ENCODE data around the gene ROS1. TPM values are rescaled to one million over a fixed set of nuclear protein-coding genes. Genes with fewer than 3 reads are reported as not detected.

ROS1 gene
- total RNA-seq, 6 experiments from 2014 or later: 0.05 to 0.14 (median 0.07) TPM

DNA sequence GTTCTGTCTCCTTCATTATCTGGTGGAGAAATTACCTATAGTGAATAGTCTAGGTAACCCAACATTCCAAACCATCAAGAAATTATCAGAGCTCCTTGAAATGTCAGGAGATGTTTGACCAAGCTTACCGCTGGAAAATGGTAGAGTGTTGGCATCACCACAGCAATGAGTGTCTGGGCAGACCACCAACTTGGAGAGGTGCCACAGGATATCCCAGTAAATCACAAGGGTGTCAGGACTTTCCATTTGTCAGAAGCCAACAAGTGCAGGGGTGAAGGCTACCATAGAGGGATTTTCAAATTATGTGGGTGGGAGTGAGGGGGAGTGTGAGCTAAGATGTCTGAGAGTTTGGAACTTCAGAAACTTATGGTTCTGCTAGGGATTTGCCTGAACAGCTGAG, 87.2 kb downstream of the ROS1 start:
- H3K27ac Mint-ChIP-seq: no peak overlapping the region
- TF ChIP-seq, protein P1, sequence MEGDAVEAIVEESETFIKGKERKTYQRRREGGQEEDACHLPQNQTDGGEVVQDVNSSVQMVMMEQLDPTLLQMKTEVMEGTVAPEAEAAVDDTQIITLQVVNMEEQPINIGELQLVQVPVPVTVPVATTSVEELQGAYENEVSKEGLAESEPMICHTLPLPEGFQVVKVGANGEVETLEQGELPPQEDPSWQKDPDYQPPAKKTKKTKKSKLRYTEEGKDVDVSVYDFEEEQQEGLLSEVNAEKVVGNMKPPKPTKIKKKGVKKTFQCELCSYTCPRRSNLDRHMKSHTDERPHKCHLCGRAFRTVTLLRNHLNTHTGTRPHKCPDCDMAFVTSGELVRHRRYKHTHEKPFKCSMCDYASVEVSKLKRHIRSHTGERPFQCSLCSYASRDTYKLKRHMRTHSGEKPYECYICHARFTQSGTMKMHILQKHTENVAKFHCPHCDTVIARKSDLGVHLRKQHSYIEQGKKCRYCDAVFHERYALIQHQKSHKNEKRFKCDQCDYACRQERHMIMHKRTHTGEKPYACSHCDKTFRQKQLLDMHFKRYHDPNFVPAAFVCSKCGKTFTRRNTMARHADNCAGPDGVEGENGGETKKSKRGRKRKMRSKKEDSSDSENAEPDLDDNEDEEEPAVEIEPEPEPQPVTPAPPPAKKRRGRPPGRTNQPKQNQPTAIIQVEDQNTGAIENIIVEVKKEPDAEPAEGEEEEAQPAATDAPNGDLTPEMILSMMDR (IDR thresholded peaks at IDR 0.05): no peak
- H3K4me3 Mint-ChIP-seq: no peak overlapping the region
- H3K36me3 Mint-ChIP-seq (ENCODE audit: low read depth): no peaks in the 10 kb centered on the region
- H3K9me3 Mint-ChIP-seq: no peaks in the 10 kb centered on the region
- no peak for DNase-seq
- no peaks in the 10 kb centered on the region for H3K4me1 Mint-ChIP-seq (ENCODE audit: low read depth)
- H3K27me3 Mint-ChIP-seq (ENCODE audit: insufficient read depth): peaks cover 3% of the 10 kb centered on the region; the same call in 1 of the 2 replicates

DNA sequence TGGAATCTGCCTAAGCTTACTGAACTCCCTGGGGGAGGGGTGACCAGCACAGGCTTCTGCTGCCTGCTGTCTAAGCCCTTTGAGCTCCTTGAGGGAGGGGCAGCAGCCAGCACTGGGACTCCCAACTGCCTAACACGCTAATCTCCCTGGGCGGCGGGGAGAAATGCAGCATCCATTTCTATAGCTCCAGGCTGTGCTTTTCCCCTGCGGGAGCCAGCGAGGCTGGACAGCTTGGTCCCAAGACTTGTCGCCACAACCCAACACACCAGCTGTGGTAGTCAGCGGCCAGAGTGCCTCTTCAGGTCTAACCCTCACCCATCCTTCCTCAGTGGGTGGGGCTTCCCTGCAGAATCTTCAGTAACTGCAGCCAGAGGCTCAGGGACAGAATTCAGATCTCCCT, 95.8 kb downstream of the ROS1 start:
- no peak for DNase-seq
- no peaks in the 10 kb centered on the region; the same call in 1 of the 2 replicates for H3K9me3 Mint-ChIP-seq
- H3K4me3 Mint-ChIP-seq: no peak overlapping the region
- H3K27ac Mint-ChIP-seq: no peak overlapping the region
- H3K27me3 Mint-ChIP-seq (ENCODE audit: insufficient read depth): no peaks in the 10 kb centered on the region; the same call in none of the 2 replicates
- TF ChIP-seq, protein P1 (IDR thresholded peaks at IDR 0.05): no peak
- H3K4me1 Mint-ChIP-seq (ENCODE audit: low read depth): no peaks in the 10 kb centered on the region
- H3K36me3 Mint-ChIP-seq (ENCODE audit: low read depth): no peaks in the 10 kb centered on the region

DNA sequence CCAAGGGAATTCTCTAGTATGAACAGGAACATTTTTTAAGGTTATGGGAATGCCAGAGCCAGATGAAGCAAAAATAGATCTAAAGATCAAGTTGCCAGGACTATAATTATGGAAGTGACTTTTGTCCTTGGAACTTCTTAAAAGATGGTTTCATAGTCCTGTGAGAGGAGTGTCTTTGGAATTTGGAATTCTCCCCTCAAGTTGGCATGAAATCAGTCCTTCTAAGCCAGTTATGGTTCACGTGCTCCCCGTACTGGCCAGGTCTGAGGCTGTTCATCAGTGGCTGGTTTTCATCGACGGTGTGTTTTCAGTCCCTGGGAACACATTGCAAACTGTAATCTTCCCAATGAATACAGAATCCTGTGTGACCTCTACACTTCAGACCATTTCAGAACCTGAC, 97.2 kb downstream of the ROS1 start:
- no peaks in the 10 kb centered on the region; the same call in none of the 2 replicates for H3K27me3 Mint-ChIP-seq (ENCODE audit: insufficient read depth)
- no peaks in the 10 kb centered on the region for H3K36me3 Mint-ChIP-seq (ENCODE audit: low read depth)
- no peak for DNase-seq
- H3K4me1 Mint-ChIP-seq (ENCODE audit: low read depth): no peaks in the 10 kb centered on the region
- no peak overlapping the region for H3K4me3 Mint-ChIP-seq
- TF ChIP-seq, protein P1 (IDR thresholded peaks at IDR 0.05): no peak
- H3K27ac Mint-ChIP-seq: no peak overlapping the region
- H3K9me3 Mint-ChIP-seq: no peaks in the 10 kb centered on the region; the same call in 1 of the 2 replicates

DNA sequence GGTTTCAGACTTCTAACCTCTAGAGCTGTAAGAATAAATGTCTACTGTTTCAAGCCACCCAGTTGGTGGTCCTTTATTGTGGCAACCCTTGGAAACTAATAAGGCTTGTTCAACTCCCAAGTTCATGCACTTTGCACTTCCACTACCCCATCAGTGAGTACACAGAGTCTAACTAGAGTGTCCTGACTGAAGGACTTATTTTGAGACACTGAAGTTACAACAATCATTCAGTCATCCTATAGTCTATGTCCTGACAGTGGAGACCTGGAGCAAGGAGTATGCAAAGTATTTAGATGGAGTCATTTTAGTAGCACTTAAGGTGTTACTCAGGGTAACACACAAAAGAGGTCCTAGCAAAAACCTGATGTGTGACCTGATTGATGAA, 97.7 kb downstream of the ROS1 start:
- Mint-ChIP-seq H3K27ac (no peak overlapping the region), H3K4me1 (ENCODE audit: low read depth) (no peaks in the 10 kb centered on the region), H3K27me3 (ENCODE audit: insufficient read depth) (no peaks in the 10 kb centered on the region; the same call in none of the 2 replicates), H3K4me3 (no peak overlapping the region), H3K36me3 (ENCODE audit: low read depth) (no peaks in the 10 kb centered on the region), H3K9me3 (no peaks in the 10 kb centered on the region; the same call in 1 of the 2 replicates)
- no peak for DNase-seq
- TF ChIP-seq, protein P1 (IDR thresholded peaks at IDR 0.05): no peak

DNA sequence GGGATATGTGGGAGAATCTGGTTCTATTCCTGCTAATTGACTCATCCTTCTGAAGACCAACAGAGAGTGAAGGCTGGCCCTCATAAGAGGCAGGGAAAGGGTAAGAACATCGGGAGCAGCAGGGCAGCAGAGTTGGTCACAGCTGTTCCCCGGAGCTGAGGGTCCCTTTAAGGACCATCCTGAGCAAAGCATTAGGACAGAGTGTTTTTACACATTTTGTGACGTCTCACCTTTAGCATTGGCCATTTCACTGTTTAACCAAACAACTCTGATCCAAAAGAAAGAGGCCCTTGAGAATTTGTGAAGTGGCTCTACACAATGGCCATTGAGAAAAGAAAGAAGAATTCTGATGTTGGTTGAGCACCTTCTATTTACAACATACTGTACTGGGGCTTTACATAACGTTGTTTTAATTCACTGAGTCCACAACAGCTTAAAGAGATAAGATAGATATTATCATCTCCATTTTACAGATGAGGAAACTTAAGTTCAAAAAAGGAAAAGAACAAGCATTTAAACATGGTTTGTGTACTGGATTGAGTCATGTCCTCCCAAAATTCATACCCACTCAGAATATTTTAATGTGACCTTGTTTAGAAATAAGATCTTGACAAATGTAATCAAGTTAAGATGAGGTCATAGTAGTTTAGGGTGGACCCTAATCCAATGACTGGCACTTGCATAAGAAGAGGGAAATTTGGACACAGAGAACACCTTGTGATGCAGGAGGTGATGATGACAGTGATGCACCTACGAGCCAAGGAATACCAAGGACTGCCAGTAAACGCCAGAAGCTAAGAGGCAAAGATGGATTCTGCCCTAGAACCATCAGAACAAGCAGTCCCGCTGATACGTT, 98.4 kb downstream of the ROS1 start:
- Mint-ChIP-seq H3K4me1 (ENCODE audit: low read depth) (no peaks in the 10 kb centered on the region), H3K9me3 (no peaks in the 10 kb centered on the region; the same call in 1 of the 2 replicates), H3K36me3 (ENCODE audit: low read depth) (no peaks in the 10 kb centered on the region), H3K27ac (no peak overlapping the region), H3K27me3 (ENCODE audit: insufficient read depth) (no peaks in the 10 kb centered on the region; the same call in none of the 2 replicates), H3K4me3 (no peak overlapping the region)
- TF ChIP-seq, protein P1 (IDR thresholded peaks at IDR 0.05): no peak
- DNase-seq: no peak

Data from HFFc6 (cell line).